WTC11 (cell line): ENCODE results near the gene LYRM1.

Source experiments
- CBFB ChIP-seq: sonication (generic); formaldehyde crosslinking; IDR thresholded peaks from 2 replicates; pipeline ENCODE4 v1.8.1; 2022; ENCODE audit warnings: mild to moderate bottlenecking, low read depth, missing genetic modification reagents
- GABPB1 ChIP-seq: sonication (generic); formaldehyde crosslinking; IDR thresholded peaks from 2 replicates; pipeline ENCODE4 v1.8.1; 2023; ENCODE audit warnings: mild to moderate bottlenecking, missing genetic modification reagents
- JUN ChIP-seq: sonication (generic); formaldehyde crosslinking; IDR thresholded peaks from 2 replicates; pipeline ENCODE4 v1.8.0; 2023; ENCODE audit warnings: mild to moderate bottlenecking, missing genetic modification reagents
- MYBL2 ChIP-seq: sonication (generic); formaldehyde crosslinking; IDR thresholded peaks from 2 replicates; pipeline ENCODE4 v1.8.1; 2023; ENCODE audit warnings: mild to moderate bottlenecking, moderate library complexity, missing genetic modification reagents
- TF ChIP-seq, protein P1 (sequence below): fragments of 200-600 bp; IDR thresholded peaks from 2 replicates; pipeline ENCODE4 v1.8.0; 2022; ENCODE audit warnings: antibody characterized with exemption
- TF ChIP-seq, protein P2 (sequence below): sonication (generic); formaldehyde crosslinking; IDR thresholded peaks from 2 replicates; pipeline ENCODE4 v1.8.0; 2022; ENCODE audit warnings: mild to moderate bottlenecking, missing genetic modification reagents
- TF ChIP-seq, protein P3 (sequence below): sonication (generic); formaldehyde crosslinking; IDR thresholded peaks from 2 replicates; pipeline ENCODE4 v1.8.1; 2022; ENCODE audit warnings: low read depth, missing genetic modification reagents, borderline replicate concordance

- TF ChIP-seq, protein P1, sequence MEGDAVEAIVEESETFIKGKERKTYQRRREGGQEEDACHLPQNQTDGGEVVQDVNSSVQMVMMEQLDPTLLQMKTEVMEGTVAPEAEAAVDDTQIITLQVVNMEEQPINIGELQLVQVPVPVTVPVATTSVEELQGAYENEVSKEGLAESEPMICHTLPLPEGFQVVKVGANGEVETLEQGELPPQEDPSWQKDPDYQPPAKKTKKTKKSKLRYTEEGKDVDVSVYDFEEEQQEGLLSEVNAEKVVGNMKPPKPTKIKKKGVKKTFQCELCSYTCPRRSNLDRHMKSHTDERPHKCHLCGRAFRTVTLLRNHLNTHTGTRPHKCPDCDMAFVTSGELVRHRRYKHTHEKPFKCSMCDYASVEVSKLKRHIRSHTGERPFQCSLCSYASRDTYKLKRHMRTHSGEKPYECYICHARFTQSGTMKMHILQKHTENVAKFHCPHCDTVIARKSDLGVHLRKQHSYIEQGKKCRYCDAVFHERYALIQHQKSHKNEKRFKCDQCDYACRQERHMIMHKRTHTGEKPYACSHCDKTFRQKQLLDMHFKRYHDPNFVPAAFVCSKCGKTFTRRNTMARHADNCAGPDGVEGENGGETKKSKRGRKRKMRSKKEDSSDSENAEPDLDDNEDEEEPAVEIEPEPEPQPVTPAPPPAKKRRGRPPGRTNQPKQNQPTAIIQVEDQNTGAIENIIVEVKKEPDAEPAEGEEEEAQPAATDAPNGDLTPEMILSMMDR = no peak
- TF ChIP-seq, protein P2, sequence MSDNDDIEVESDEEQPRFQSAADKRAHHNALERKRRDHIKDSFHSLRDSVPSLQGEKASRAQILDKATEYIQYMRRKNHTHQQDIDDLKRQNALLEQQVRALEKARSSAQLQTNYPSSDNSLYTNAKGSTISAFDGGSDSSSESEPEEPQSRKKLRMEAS (CRISPR knock-in tag) = no peak
- TF ChIP-seq GABPB1 (CRISPR knock-in tag) (no peak), MYBL2 (CRISPR knock-in tag) (no peak), JUN (no peak), CBFB (no peak)
- TF ChIP-seq, protein P3, sequence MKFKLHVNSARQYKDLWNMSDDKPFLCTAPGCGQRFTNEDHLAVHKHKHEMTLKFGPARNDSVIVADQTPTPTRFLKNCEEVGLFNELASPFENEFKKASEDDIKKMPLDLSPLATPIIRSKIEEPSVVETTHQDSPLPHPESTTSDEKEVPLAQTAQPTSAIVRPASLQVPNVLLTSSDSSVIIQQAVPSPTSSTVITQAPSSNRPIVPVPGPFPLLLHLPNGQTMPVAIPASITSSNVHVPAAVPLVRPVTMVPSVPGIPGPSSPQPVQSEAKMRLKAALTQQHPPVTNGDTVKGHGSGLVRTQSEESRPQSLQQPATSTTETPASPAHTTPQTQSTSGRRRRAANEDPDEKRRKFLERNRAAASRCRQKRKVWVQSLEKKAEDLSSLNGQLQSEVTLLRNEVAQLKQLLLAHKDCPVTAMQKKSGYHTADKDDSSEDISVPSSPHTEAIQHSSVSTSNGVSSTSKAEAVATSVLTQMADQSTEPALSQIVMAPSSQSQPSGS (CRISPR knock-in tag) = no peak
These were observed 1.5 kb upstream of the LYRM1 start for GRCh38 chr16:20899071-20899470.
